HepG2 (cell line): ENCODE measurements around the gene NAA15.

Source experiments
- BCL6 ChIP-seq: IDR thresholded peaks from 2 replicates; pipeline ENCODE4 v1.6.1; 2016; ENCODE audit warnings: missing genetic modification reagents, missing compliant biosample characterization
- CBFB ChIP-seq: sonication (generic); formaldehyde crosslinking; IDR thresholded peaks from 2 replicates; pipeline ENCODE4 v1.4.0; 2020; ENCODE audit warnings: missing genetic modification reagents
- CTCF ChIP-seq: sonication (generic); formaldehyde crosslinking; IDR thresholded peaks from 2 replicates; pipeline ENCODE4 v1.5.0; 2020; ENCODE audit warnings: mild to moderate bottlenecking, missing genetic modification reagents, moderate library complexity
- ELF4 ChIP-seq: sonication (generic); formaldehyde crosslinking; IDR thresholded peaks from 2 replicates; pipeline ENCODE4 v1.5.0; 2020; ENCODE audit warnings: missing genetic modification reagents, mild to moderate bottlenecking, moderate library complexity, borderline replicate concordance
- HDAC6 ChIP-seq: fragments of 200-600 bp; sonication (generic); IDR thresholded peaks from 2 replicates; pipeline ENCODE4 v1.7.0; 2017; ENCODE audit warnings: mild to moderate bottlenecking, antibody characterized with exemption, low read length, low read depth
- HMGXB4 ChIP-seq, 2 experiments: sonication (generic) in 1 of 2; formaldehyde crosslinking in 1 of 2; IDR thresholded peaks; 2 replicates each; pipeline versions ENCODE4 v1.4.0 to v1.6.1; 2018 to 2020; ENCODE audit warnings: missing genetic modification reagents in 2 of 2, borderline replicate concordance in 1 of 2, low read depth in 1 of 2, mild to moderate bottlenecking in 1 of 2, missing biosample characterization in 1 of 2
- ZNF558 ChIP-seq: sonication (generic); formaldehyde crosslinking; IDR thresholded peaks from 2 replicates; pipeline ENCODE4 v1.9.0; 2022; ENCODE audit warnings: mild to moderate bottlenecking, missing genetic modification reagents, borderline replicate concordance
- ZZZ3 ChIP-seq: sonication (generic); formaldehyde crosslinking; IDR thresholded peaks from 2 replicates; pipeline ENCODE4 v1.4.0; 2020; ENCODE audit warnings: missing genetic modification reagents, mild to moderate bottlenecking, borderline replicate concordance

- TF ChIP-seq ZNF558 (CRISPR knock-in tag) (no peak), ELF4 (CRISPR knock-in tag) (no peak), HDAC6 (no peak), HMGXB4 (CRISPR knock-in tag; IDR thresholded peaks at IDR 0.05; ENCODE audit: borderline replicate concordance in 1 of 2, low read depth in 1 of 2) (no peak), CBFB (CRISPR knock-in tag) (no peak), CTCF (CRISPR knock-in tag) (no peak), ZZZ3 (CRISPR knock-in tag) (no peak), BCL6 (CRISPR knock-in tag) (no peak)
Observed at GRCh38 chr4:139266208-139266582, 35.1 kb upstream of the NAA15 start.
